HCT116 (cell line): ENCODE results near the gene DCTN1.

Experiments used
- CEBPB ChIP-seq: IDR thresholded peaks from 2 replicates; pipeline ENCODE4 v1.6.1; 2012; ENCODE audit warnings: low read depth
- CTCF ChIP-seq, 3 experiments: fragments of 200-600 bp in 1 of 3; sonication (generic) in 1 of 3; IDR thresholded peaks in 2 of 3; conservative IDR thresholded peaks in 1 of 3; 2 replicates each; pipeline ENCODE4 v1.5.1; 2012 to 2017; ENCODE audit warnings: low read depth in 2 of 3, low read length in 2 of 3, antibody characterized with exemption in 1 of 3, borderline replicate concordance in 1 of 3, control low read depth in 1 of 3, mild to moderate bottlenecking in 1 of 3, mixed read lengths in 1 of 3, mixed run types in 1 of 3, moderate library complexity in 1 of 3; ENCODE audit not compliant: insufficient read depth in 1 of 3
- EZH2 ChIP-seq: fragments of 200-600 bp; sonication (generic); IDR thresholded peaks from 2 replicates; pipeline ENCODE4 v1.6.1; 2017; ENCODE audit warnings: antibody characterized with exemption, mixed run types
- POLR2A ChIP-seq: IDR thresholded peaks from 2 replicates; pipeline ENCODE4 v1.7.0; 2011; ENCODE audit warnings: borderline replicate concordance; ENCODE audit not compliant: insufficient read depth, insufficient read length; ENCODE audit errors: extremely low read depth
- SP1 ChIP-seq: IDR thresholded peaks from 2 replicates; pipeline ENCODE4 v1.6.1; 2012; ENCODE audit warnings: low read depth
- YY1 ChIP-seq: IDR thresholded peaks from 2 replicates; pipeline ENCODE4 v1.6.1; 2011; ENCODE audit warnings: low read length, low read depth, moderate library complexity, mild to moderate bottlenecking; ENCODE audit not compliant: insufficient replicate concordance; ENCODE audit errors: extremely low read depth
- ZFX ChIP-seq: fragments of 450-650 bp; IDR thresholded peaks from 2 replicates; pipeline ENCODE4 v1.6.1; 2017

- TF ChIP-seq SP1 = no peak
- no peak for TF ChIP-seq CTCF (IDR thresholded peaks at IDR 0.05 in 2 of 3, conservative IDR thresholded peaks at IDR 0.05 in 1 of 3; ENCODE audit: borderline replicate concordance in 1 of 3, insufficient read depth in 1 of 3, low read depth in 2 of 3, low read length in 2 of 3)
- TF ChIP-seq ZFX = no peak
- no peak for TF ChIP-seq POLR2A
- no peak for TF ChIP-seq CEBPB
- no peak for TF ChIP-seq EZH2
- no peak for TF ChIP-seq YY1
These were observed 12.3 kb upstream of the DCTN1 start for GRCh38 chr2:74392449-74392743.
